HG03442 (cell line): Measurements from ENCODE around the gene ZDHHC8.
A peak's percentile ranks its signal among the peaks of the same experiment; 100 is the strongest.

ENCODE experiments used
- ATAC-seq: cut with Tn5 transposase; IDR thresholded peaks from one replicate; pipeline ENCODE4 v1.9.1; 2021; ENCODE audit warnings: mild to moderate bottlenecking, moderate library complexity; ENCODE audit not compliant: unreplicated experiment

The ZDHHC8 gene, protein sequence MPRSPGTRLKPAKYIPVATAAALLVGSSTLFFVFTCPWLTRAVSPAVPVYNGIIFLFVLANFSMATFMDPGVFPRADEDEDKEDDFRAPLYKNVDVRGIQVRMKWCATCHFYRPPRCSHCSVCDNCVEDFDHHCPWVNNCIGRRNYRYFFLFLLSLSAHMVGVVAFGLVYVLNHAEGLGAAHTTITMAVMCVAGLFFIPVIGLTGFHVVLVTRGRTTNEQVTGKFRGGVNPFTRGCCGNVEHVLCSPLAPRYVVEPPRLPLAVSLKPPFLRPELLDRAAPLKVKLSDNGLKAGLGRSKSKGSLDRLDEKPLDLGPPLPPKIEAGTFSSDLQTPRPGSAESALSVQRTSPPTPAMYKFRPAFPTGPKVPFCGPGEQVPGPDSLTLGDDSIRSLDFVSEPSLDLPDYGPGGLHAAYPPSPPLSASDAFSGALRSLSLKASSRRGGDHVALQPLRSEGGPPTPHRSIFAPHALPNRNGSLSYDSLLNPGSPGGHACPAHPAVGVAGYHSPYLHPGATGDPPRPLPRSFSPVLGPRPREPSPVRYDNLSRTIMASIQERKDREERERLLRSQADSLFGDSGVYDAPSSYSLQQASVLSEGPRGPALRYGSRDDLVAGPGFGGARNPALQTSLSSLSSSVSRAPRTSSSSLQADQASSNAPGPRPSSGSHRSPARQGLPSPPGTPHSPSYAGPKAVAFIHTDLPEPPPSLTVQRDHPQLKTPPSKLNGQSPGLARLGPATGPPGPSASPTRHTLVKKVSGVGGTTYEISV

DNA sequence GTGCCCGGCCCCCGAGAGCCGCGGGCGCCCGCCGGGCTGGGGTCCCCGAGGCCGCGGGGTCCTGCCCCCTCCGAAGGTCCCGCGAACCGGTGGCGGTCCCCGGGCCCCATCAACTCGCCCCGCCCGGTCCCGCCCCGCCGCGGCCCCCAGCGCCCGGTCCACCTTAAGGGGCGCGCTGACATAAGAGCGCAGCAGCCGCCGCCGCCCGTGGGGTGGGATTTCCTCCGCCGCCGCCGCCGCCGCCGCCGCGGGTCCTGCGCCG, at the start of gene ZDHHC8:
TSS of gene ZDHHC8 (plus strand) at position 208 of the 262 bp plus-strand sequence. CDS start 144 bp downstream, outside the sequence.
- ATAC-seq = peak; percentile 42

DNA sequence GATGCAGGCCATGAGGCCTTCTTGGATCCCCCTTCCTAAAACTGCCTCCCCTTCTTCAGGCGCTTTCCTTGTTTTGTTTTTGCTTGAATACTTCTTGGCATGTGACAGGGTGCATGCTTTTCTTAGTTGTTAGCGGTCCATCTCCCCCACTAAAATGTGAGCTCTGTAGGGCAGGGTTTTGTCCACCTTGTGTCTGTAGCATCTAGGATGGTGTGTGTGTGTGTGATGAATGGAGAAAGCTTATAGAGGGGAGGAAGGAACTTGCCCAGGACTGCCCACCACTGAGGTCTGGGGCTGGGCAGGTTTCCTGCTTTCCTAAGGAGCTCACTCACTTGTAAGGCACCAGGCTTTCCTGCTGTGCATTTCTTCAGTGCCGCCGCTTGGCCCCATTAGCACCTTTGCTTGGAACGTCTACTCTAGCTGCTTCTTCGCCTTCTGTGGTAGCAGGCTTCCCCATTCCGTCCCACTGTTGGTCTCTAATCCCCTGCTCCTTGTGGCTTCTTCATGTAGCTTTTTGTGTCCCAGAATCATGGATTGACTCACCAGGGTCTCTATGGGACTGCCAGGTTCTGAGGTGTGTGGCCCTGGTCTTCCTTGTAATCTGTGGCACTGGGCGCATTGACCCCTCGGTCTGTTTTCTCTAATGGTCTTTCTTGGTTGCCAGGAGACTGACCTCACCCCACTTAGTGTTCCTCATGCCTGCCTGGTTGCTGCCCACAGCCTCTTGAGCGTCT, 48.3 kb upstream of the ZDHHC8 start:
- no peak for ATAC-seq

DNA sequence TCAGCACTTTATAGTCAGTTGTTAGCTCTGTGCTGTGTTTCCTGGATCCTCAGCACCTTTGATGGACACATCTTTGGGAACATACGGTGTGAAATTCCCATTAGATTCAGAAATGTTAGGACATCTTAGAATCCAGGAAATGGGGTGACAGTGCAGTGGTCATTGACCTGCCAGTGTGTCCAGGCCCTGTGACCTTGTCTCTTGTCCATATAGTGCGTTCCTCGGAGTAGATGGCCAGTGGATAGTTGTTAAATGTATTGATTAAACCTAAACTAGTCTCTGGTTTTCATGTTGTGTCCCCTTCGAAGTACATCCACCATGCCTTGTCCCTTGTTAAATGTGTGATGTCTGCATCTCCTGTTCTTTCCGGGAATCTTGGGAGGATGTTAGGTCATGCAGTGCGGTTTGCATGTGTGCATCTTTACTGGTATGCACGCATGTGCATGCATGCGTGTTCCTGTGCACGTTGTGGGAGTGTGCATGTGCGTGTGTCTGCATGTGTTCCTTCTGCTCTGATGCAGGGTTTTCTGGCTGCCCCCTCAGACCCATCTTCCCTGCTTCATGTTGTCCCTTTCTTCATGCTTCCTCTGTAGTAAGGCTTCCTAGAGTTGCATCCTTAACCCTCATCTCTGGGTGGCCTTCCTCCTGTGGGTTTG, 47.6 kb upstream of the ZDHHC8 start:
- no peak for ATAC-seq

DNA sequence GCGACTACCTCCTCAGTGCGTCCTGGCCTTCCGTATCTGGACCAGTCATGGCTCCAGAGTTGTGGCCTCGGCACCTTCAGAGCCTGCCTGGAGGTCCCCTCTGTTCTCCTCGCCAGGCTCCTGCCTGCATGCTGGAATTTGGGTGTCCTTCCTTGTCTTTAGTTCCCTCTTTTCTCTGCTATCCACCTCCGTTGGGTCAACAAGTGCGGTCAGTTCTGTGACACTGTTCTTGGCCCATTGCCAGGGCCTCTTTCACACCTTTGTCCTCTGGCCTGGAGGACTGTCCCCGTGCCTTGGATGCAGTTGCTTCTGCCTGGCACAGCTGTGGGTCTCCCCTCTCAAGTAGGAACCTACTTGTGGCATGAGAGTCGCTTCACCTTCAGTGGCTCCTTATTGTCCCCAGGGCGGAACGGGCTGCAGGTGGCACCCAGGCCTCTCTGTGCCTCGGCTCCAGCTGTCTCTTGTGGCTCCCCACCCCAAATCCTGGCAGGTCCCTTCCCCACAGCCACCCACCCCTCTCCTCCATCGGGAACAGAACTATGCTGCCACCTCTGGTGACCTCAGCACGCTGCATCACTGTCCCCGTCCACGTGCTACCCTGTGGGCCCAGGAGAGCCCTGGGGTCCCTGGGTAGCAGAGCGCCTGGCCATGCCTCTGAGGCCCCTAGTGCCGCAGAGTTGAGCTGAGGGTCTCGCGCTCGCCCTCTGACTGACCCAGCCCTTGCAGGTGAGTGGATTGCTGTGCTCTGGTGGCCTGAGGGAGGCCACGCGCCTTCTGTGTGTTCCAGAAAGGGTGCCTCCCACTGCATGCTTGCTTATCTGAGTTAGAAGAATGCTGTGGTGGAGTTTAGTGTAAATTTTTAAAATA, 46.8 kb upstream of the ZDHHC8 start:
- ATAC-seq = no peak

DNA sequence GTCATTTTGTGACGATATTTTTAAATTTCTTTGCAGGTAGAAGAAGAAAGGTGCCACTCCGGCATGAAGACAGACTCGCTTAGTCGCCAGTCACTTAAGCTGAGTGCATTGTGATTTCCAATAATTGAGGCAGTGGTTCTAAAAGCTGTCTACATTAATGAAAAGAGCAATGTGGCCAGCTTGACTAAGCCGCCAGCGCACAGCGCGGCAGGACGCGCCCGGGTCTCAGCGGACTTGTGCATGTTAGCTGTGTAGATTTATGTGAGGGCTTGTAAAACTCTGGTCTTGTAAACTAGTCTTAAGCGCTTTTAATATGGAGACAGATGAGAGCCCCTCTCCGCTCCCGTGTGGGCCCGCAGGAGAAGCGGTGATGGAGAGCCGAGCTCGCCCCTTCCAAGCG, 46.0 kb upstream of the ZDHHC8 start:
- no peak for ATAC-seq

DNA sequence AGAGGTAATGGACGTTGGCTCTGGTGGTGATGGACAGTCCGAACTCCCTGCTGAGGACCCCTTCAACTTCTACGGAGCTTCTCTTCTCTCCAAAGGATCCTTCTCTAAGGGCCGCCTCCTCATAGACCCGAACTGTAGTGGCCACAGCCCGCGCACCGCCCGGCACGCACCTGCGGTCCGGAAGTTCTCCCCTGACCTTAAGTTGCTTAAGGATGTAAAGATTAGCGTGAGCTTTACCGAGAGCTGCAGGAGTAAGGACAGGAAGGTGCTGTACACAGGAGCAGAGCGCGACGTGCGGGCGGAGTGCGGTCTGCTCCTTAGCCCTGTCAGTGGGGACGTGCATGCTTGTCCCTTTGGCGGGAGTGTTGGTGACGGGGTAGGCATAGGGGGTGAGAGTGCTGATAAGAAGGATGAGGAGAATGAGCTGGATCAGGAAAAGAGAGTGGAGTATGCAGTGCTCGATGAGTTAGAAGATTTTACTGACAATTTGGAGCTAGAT, 45.5 kb upstream of the ZDHHC8 start:
- ATAC-seq = no peak

DNA sequence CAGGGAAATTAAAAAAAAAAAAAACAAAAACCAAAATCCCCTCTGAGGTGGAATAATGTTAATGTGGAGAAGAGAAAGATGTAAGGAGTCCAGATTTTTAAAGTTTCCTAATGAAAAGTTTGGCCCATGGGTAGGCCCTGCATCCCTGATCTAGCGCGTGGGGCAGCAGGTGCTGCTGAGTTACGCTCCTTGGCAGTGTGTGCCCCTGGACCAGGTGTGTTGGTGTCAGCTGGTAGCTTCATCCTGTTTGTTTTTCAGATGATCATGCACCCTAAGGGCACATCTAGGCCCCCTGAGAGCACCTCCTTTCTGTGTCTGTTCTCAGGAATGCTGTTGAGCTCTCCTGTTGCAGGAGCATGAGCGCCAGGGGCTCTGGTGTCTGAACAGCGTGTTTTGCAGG, 44.8 kb upstream of the ZDHHC8 start:
- no peak for ATAC-seq

DNA sequence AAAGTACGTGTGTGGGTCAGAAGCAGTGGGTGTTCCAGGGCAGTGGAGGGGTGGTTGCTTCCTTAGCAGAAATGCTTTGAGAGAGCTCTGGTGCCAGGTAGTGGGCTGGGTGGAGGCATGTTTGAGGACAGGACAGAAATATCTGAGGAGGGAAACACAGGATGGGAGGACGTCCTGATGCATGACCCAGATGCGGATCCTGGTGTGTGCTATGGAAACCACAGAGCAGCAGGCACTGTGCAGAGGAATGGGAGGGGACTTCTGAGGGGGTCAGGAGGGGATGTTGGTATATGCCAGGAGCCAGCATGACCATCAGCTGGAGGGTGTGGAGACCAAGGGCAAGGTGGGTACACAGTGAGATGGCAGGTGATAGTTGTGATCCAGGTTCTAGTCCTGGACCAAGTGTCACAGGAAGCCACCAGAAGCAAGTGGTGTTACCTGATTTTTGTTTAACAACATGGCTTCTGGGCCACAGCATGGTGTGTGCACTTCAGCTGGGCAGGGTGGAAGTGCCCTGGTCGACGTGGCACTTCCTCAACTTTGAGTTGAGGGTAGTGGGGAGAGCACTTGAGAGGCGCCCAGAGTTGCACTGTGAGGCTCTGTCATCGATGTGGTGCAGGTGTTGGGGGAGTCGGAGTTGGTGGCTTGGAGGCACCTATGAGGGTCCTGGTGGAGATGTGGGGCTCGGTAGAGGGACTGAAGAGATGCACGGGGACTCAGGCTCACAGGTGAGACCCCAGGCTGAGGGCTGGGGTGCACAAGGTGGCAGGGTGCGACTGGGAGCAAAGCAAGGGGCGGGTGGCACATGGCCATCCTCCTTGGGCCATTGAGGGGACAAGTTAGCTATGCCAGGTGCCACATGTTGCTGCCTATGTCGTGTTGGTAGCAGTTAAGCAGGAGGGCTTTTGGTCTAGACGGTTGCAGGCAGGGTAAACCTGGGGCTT, 44.0 kb upstream of the ZDHHC8 start:
- no peak for ATAC-seq

DNA sequence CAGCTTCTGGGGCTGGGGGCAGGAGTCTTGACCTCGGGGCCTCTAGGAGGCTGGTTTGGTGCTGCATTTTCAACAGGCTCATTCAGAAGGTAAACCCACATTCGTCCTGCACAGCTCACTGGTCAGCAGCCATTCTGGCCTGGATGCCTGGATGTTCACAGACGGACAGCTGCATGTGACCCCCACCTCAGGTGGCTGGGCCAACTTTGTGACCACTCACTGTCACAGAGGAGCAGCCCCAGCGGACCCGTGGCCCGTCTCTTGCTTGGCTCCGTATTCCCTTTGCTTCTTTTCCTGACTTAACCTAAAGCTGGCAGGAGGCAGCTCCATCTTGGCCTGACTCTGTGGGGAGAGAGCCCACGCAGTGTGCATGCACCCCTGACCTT, 43.3 kb upstream of the ZDHHC8 start:
- ATAC-seq = no peak

DNA sequence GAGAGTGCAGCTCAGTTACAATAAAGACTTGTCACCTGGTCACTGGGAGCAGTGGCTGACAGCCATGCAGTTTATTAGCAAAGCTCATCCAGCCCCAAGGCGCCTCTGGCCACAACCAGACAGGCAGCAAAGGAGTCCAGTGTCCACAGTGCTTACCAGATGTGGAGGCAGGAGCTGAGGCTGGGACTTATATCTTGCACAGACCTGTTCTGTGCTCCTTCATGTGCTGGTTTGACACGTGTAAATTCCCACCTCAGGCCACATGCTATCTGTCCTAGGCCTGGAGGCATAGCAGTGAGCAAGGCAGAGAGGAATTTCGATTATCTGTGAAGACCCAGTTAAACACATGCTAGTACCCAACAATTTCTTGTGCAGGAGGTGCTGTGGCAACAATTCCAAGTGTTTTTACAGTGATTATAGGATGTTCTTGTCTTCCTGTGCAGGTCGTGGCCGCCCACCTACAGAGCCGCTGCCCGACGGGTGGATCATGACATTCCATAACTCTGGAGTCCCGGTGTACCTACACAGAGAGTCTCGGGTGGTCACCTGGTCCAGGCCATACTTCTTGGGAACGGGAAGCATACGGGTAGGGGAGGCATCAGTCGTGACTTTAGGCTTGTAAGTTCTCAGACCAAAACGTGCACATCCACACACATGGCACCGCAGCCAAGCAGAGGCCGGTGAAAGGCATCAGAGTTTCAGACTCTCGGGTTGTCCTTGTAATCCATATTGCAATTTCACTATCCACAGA, 42.2 kb upstream of the ZDHHC8 start:
- ATAC-seq = no peak

DNA sequence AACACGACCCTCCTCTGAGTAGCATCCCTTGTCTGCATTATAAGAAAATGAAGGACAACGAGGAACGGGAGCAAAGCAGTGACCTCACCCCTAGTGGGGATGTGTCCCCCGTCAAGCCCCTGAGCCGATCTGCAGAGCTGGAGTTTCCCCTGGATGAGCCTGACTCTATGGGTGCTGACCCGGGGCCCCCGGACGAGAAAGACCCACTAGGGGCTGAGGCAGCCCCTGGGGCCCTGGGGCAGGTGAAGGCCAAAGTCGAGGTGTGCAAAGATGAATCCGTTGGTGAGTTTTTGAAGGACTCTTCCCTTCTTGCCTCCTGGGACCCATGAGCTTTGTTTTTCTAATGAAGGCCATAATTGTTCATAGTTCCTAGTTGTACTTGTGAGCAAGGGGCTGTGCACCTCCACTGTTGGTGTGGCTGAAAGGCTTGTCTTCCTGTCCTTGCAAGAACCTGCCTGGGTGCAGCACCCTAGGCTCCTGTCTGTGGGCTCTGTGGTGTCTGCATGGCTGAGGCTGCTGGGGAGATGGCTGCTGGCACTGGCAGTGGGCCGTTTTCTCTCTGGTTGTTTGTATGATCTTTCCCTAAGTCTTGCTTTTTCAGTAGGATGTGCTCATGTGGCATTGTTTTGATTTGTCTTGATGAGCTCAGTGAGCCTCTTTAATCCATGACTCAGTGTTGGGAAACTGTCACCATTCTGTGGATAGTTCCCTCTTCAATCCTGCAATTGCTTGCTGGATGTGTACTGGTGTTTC, 41.5 kb upstream of the ZDHHC8 start:
- ATAC-seq = no peak

DNA sequence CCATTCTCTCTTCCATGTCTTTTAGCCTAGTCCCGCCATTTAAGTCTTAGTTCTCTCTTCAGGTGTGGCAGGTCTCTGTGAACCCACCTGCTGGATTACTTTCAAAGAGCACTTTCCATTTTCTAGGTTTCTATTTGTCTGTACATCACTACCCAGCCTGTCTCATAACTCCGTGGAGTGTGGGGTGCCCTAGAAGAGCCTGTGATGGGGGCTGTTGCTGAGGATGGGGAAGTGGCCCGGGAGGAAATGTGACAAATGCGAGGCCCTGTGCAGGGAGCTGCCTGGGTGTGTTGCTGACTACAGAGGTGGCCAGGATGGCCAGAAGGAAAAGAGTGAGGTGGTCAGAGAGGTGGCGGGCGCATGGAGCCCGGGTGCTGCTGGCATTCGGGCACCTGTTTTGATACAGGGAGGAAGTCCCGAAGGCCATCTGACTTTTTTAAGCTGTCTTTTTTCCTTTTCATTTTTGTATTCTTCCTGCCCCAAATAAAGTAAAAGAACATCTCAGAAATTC, 40.8 kb upstream of the ZDHHC8 start:
- ATAC-seq = no peak

DNA sequence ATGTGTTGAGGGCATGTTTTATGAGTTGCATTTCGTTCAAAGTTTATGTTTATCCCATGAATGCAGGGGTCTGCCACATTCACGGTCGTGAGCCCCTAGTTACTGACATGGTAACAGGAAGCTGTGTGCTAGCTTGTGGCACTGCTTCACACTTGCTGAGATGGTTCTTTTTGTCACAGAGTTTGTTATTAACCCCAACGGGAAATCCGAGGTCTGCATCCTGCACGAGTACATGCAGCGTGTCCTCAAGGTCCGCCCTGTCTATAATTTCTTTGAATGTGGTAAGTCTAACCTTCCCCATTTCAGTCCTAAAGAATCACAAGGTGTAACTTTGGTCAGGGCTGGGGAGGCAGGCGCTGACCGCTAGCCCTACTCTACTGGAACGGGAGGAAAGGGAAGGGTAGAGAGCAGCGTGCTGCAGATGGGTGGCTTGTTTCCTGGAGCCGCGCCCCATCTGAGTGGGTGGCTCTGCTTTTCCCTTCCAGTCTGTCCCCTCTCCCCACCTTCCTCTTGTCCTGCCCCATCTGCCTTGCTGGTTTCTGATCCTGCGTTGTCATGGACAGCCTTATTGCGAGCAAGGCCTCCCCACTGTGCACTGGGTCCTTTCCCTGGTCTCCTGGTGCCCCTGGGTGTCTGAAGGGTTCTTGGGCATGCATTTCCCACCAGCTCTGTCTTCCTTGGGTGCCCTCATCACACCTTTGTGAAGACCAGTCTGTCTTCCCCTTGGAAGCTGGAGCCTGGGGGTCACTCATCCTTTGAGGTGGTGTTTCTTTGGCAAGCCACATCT, 39.7 kb upstream of the ZDHHC8 start:
- no peak for ATAC-seq

DNA sequence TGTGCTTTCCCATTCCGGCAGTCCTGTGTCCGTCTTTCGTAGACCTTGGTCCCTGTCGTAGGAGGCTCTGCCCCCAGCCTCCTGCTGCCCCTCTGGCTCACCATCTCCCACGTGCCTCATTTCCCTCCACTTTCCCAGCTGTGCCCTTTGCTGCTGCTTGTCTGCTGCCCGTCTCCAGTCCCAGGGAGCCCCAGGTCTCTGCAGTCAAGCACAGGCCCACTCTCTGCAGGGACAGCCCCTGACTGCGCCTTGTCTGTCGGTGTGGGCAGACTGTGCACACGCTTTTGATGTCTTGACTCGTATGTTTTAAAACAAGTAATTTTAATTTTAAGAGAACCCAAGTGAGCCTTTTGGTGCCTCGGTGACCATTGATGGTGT, 39.1 kb upstream of the ZDHHC8 start:
- no peak for ATAC-seq

DNA sequence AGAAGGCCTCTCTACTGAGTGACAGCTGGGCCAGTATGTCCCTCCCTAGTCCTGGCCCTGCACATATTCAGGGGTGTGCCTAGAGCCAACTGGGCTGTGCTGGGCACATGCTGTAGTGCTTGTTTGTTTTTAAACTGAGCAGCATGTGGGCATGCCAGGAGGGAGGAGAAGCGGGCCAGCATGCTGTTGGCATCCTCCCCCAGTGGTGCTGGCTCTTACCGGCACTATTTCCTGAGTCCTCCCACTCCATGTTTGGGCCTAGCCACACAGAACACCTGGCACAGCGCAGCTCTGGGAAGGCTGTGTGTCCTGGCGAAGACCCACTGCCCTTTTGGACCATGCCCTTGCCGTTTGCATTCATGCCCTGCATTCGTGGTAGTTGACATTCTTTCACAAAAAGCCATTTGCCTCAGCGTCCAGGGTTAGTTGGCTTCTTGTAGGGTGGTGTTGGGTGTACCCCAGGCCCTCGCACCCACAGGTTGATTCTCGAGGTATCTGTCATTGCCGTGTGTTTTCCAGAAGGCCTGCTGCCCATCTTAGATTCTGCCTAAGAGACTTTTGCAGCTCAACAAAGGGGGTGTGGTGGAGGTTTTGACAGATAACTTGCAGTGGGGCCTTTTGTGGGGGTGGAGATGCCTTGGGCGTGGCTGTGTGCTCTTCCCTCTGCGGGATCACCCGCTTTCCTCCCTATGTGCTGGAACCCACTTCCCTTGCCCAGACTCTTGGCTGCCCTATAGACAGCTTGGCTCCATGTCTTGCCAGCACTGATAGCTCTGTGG, 38.0 kb upstream of the ZDHHC8 start:
- ATAC-seq = no peak

DNA sequence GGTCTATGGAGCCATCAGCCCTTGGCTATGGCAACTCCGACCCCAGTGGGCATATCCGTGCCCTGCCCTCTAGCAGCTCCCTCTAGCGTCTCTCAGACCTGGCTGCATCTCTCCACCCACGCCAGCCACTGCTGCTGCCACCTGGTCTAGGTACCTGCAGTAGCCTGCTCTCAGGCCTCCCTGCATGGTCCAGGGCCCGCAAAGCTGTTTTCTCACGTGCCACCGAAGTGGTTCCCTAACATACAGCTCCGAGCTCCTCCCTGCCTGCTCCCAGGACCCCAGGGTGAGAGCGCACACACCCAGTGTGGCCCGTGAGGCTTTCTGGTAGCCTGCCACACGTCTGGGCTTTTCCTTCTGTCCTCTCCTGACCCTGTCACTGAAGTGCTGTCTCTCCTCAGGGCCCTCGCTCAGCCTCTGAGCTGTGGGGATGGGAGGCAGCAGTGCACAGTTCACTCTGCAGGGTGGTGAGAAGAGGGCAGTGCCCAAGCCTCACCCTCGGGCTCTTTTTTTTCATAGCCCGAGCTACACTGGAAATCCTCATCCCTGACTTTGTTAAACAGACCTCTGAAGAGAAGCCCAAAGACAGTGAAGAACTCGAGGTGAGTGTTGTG, 37.3 kb upstream of the ZDHHC8 start:
- ATAC-seq = no peak
